ENCODE results near the gene FAM186B. TPM values are rescaled to one million over a fixed set of nuclear protein-coding genes. Genes with fewer than 3 reads are reported as not detected.

Gene FAM186B
- total RNA-seq, 1 experiment from 2014 or later, result 0.30 TPM

- intact Hi-C loops (cut with micrococcal nuclease), result loop anchor here (5.0 kb wide), 1 partner anchor 211 kb away; no protein-coding TSS in a partner anchor
- Mint-ChIP-seq H3K9me3 (ENCODE audit: unreplicated experiment) (no peaks in the 10 kb centered on the region), H3K4me3 (ENCODE audit: unreplicated experiment) (peak within 1 kb of the TSS; percentile 90), H3K4me1 (ENCODE audit: insufficient read depth, unreplicated experiment) (peaks cover 14% of the 10 kb centered on the region), H3K36me3 (ENCODE audit: insufficient read depth, unreplicated experiment) (peaks cover 16% of the 10 kb centered on the region), H3K27ac (ENCODE audit: low read depth, unreplicated experiment) (peak within 1 kb of the TSS; percentile 98), H3K27me3 (ENCODE audit: insufficient read depth, unreplicated experiment) (no peaks in the 10 kb centered on the region)
- DNase-seq (ENCODE audit: unreplicated experiment), result peak; percentile 92
- TF ChIP-seq, protein P1, sequence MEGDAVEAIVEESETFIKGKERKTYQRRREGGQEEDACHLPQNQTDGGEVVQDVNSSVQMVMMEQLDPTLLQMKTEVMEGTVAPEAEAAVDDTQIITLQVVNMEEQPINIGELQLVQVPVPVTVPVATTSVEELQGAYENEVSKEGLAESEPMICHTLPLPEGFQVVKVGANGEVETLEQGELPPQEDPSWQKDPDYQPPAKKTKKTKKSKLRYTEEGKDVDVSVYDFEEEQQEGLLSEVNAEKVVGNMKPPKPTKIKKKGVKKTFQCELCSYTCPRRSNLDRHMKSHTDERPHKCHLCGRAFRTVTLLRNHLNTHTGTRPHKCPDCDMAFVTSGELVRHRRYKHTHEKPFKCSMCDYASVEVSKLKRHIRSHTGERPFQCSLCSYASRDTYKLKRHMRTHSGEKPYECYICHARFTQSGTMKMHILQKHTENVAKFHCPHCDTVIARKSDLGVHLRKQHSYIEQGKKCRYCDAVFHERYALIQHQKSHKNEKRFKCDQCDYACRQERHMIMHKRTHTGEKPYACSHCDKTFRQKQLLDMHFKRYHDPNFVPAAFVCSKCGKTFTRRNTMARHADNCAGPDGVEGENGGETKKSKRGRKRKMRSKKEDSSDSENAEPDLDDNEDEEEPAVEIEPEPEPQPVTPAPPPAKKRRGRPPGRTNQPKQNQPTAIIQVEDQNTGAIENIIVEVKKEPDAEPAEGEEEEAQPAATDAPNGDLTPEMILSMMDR (IDR thresholded peaks at IDR 0.05; ENCODE audit: unreplicated experiment), result no peak
- BruUV-seq (replicated peaks), result TSS peak; percentile 81
- ChIA-PET CTCF (interaction anchor here (0.6 to 2.0 kb wide), 6 partner anchors 8 to 272 kb away, joined by 3 to 20 read pairs (median 4); no protein-coding TSS in a partner anchor), POLR2A (interaction anchor here (0.7 to 2.5 kb wide), 14 partner anchors 9 to 301 kb away, joined by 3 to 19 read pairs (median 3); partner anchors contain the start of gene TMBIM6)
Measured at GRCh38 chr12:49567611-49568441, 37.6 kb downstream of the FAM186B start, which contains the start of gene MCRS1. TSS of gene MCRS1 (minus strand) at chr12:49568142. CDS start at chr12:49566731, 1,411 bp downstream.

DNA sequence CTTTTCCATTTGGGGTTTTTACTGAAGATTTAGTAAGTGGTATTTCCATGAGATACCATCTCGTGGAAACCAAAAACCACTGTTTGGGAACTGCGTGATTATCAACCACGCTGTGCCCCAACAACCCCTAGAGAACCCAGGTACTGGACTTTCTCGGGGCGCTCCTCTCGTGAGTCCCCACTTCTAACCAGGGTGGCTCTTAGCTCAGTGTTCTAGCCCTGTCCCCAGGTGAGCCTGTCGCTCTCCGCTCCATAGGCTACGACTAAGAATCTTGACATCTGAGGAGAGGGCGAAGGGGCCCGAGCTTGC lies 38.2 kb downstream of the FAM186B start:
- BruUV-seq (replicated peaks), result no TSS peak
- DNase-seq (ENCODE audit: unreplicated experiment), result no peak
- intact Hi-C loops (cut with micrococcal nuclease), result loop anchor here (5.0 kb wide), 1 partner anchor 210 kb away; no protein-coding TSS in a partner anchor
- Mint-ChIP-seq H3K27me3 (ENCODE audit: insufficient read depth, unreplicated experiment) (no peaks in the 10 kb centered on the region), H3K9me3 (ENCODE audit: unreplicated experiment) (no peaks in the 10 kb centered on the region), H3K27ac (ENCODE audit: low read depth, unreplicated experiment) (peak overlapping the region; percentile 98), H3K36me3 (ENCODE audit: insufficient read depth, unreplicated experiment) (peaks cover 21% of the 10 kb centered on the region), H3K4me1 (ENCODE audit: insufficient read depth, unreplicated experiment) (peaks cover 14% of the 10 kb centered on the region), H3K4me3 (ENCODE audit: unreplicated experiment) (peak overlapping the region; percentile 90)
- TF ChIP-seq, protein P1 (IDR thresholded peaks at IDR 0.05; ENCODE audit: unreplicated experiment), result no peak
- ChIA-PET POLR2A (interaction anchor here (0.5 to 2.5 kb wide), 15 partner anchors 9 to 474 kb away, joined by 3 to 19 read pairs (median 3); partner anchors contain the start of gene TMBIM6), CTCF (interaction anchor here (0.6 to 2.0 kb wide), 8 partner anchors 8 to 271 kb away, joined by 3 to 20 read pairs (median 4); no protein-coding TSS in a partner anchor)

DNA sequence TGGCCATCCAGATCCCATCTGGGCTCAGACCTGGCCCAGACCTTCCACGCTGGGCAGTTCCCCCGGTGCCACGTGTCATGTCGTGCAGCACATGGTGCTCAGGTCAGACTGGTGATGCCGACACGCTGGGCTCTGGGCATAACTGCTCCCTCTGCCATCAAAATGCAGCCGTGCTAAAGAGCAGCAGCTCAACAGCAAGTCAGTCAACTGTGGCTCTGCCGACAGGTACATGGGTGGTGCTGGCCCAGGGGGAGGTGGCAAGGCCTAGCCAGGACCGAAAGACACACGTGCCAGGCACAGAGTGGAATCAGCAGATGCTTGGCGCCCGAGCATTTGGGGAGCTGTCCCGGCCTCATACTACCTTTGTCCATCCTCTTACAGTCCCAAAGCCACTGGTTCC lies 39.1 kb downstream of the FAM186B start:
- intact Hi-C loops (cut with micrococcal nuclease), result loop anchor here (5.0 kb wide), 1 partner anchor 209 kb away; no protein-coding TSS in a partner anchor
- no peaks in the 10 kb centered on the region for H3K9me3 Mint-ChIP-seq (ENCODE audit: unreplicated experiment)
- no peak overlapping the region for H3K4me3 Mint-ChIP-seq (ENCODE audit: unreplicated experiment)
- POLR2A ChIA-PET, result interaction anchor here (1.2 to 2.5 kb wide), 6 partner anchors 13 to 300 kb away, joined by 3 to 19 read pairs (median 5); partner anchors contain the start of gene TMBIM6
- BruUV-seq (replicated peaks), result no TSS peak
- CTCF ChIA-PET, result interaction anchor here (0.8 to 2.0 kb wide), 6 partner anchors 8 to 208 kb away, joined by 3 to 20 read pairs (median 4); no protein-coding TSS in a partner anchor
- no peak for DNase-seq (ENCODE audit: unreplicated experiment)
- no peaks in the 10 kb centered on the region for H3K27me3 Mint-ChIP-seq (ENCODE audit: insufficient read depth, unreplicated experiment)
- peaks cover 10% of the 10 kb centered on the region for H3K4me1 Mint-ChIP-seq (ENCODE audit: insufficient read depth, unreplicated experiment)
- peaks cover 30% of the 10 kb centered on the region for H3K36me3 Mint-ChIP-seq (ENCODE audit: insufficient read depth, unreplicated experiment)
- TF ChIP-seq, protein P1 (IDR thresholded peaks at IDR 0.05; ENCODE audit: unreplicated experiment), result no peak
- no peak overlapping the region for H3K27ac Mint-ChIP-seq (ENCODE audit: low read depth, unreplicated experiment)
